ENCODE measurements around the gene PDIA5. TPM values are rescaled to one million over a fixed set of nuclear protein-coding genes. Genes with fewer than 3 reads are reported as not detected.

The PDIA5 gene
- total RNA-seq, 4 donors from 2014 or later, result 3.6 to 38.1 (median 25.1) TPM

DNA sequence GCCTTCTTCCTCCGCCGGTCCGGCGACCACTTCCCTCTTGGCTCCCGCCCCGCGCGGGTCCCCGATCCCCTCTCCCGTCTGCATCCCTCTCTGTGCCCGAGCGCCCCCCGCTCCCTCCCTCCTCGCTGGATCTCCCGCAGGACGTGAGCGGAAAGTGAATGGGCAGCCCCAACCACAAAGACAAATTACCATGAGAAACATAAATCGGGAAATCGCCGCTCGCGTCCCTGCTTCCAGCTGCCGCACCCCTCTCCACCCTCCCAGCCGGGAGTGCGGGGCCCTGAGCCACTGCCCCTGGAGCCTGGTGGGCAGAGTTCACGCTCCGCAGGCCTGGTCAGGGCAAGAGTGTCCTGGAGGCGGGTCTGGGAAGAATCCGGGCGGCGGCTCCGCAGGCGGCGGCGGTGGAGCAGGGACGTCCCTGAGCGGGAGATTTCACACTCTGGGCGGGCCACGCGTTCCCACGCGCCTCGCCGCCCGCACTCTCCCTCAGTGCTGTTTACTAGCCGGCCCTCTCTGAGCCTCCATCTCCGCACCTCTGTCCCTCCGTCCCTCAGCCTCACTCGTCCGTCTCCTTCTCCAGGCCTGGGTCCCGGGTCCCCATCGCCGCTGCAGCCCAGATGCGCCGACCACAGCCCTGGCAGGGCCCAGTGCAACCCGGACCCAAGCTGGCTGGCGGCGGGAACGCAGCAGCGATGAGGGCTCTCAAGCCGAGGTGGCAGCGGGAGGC, 40.1 kb upstream of the PDIA5 start:
- Histone ChIP-seq H3K36me3 (no peaks in the 10 kb centered on the region), H3K27me3 (peaks cover 0 to 4% of the 10 kb centered on the region in 2 donors), H3K4me1 (peaks cover 0 to 15% of the 10 kb centered on the region in 2 donors), H3K4me3 (peak overlapping the region; percentile 29 to 47), H3K9me3 (no peaks in the 10 kb centered on the region), H3K27ac (peak overlapping the region in 1 of 2 donors; percentile 5)
- DNase-seq, result peak; percentile 23 to 35
- TF ChIP-seq CTCF (IDR thresholded peaks at IDR 0.05), result no peak
- no peak for TF ChIP-seq POLR2A (IDR thresholded peaks at IDR 0.05)
- intact Hi-C loops (cut with DNase I; ENCODE audit: low total_unique reads), result loop anchor here (10.0 kb wide), 1 partner anchor 82 kb away; no protein-coding TSS in a partner anchor

- Histone ChIP-seq H3K4me1 (peaks cover 0 to 15% of the 10 kb centered on the region in 2 donors), H3K27me3 (peaks cover 0 to 4% of the 10 kb centered on the region in 2 donors)
- DNase-seq, result peak; percentile 21 to 40
Measured at GRCh38 chr3:123027292-123028232, 39.3 kb upstream of the PDIA5 start, which contains the start of gene SEMA5B. SEMA5B (minus strand) TSS chr3:123027763; CDS start chr3:122961263, 66,500 bp downstream.

GRCh38 chr3:123028233-123028828, 38.5 kb upstream of the PDIA5 start:
- intact Hi-C loops (cut with DNase I; ENCODE audit: low total_unique reads), result loop anchor here (10.0 kb wide), 1 partner anchor 84 kb away; no protein-coding TSS in a partner anchor
- peaks cover 0 to 15% of the 10 kb centered on the region in 2 donors for H3K4me1 ChIP-seq
- no peaks in the 10 kb centered on the region for H3K36me3 ChIP-seq
- H3K9me3 ChIP-seq, result no peaks in the 10 kb centered on the region
- H3K27ac ChIP-seq, result peak overlapping the region; percentile 36 to 60
- peak overlapping the region; percentile 29 to 47 for H3K4me3 ChIP-seq
- DNase-seq, result peak; percentile 57 to 58
- H3K27me3 ChIP-seq, result peaks cover 0 to 4% of the 10 kb centered on the region in 2 donors
- peak; percentile 51 to 64 (median 60) for TF ChIP-seq CTCF (IDR thresholded peaks at IDR 0.05)
- no peak for TF ChIP-seq POLR2A (IDR thresholded peaks at IDR 0.05)

More at GRCh38 chr3:123027292-123028232, 39.3 kb upstream of the PDIA5 start, which contains the start of gene SEMA5B:
- intact Hi-C loops (cut with DNase I; ENCODE audit: low total_unique reads), result loop anchor here (10.0 kb wide), 1 partner anchor 83 kb away; no protein-coding TSS in a partner anchor
- Histone ChIP-seq H3K36me3 (no peaks in the 10 kb centered on the region), H3K9me3 (no peaks in the 10 kb centered on the region), H3K4me3 (peak within 1 kb of the TSS; percentile 29 to 47), H3K27ac (peak within 1 kb of the TSS; percentile 36 to 60)
- peak in 1 of 2 donors; percentile 5 for TF ChIP-seq POLR2A (IDR thresholded peaks at IDR 0.05)
- peak; percentile 26 to 59 (median 34) for TF ChIP-seq CTCF (IDR thresholded peaks at IDR 0.05)

DNA sequence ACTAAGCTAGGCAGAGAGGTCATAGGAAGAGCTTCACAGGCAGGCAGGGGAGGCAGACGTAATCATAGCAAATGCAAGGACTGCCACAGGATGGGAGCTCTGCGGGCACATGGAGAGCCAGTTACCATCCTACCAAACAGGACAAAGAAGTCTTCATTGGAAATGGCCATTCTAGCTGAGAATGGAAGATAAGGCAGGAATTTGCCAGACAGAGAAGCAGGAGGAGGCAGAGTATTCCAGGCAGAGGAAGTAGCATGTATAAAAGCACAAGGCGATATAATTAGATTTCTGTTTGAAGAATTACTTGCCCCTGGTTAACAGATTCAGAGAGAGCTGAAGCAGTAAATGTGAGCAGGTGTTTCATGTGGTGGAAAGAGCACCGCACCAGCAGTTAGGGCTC, 35.8 kb upstream of the PDIA5 start:
- Histone ChIP-seq H3K36me3 (no peaks in the 10 kb centered on the region), H3K27me3 (peaks cover 0 to 4% of the 10 kb centered on the region in 2 donors), H3K4me3 (no peak overlapping the region), H3K4me1 (peaks cover 0 to 13% of the 10 kb centered on the region in 2 donors), H3K27ac (no peak overlapping the region), H3K9me3 (no peaks in the 10 kb centered on the region)
- no peak for TF ChIP-seq CTCF (IDR thresholded peaks at IDR 0.05)
- DNase-seq, result no peak
- intact Hi-C loops (cut with DNase I; ENCODE audit: low total_unique reads), result no loop called here
